OCI-LY7 (cell line): ENCODE results near the gene THRB. TPM values are rescaled to one million over a fixed set of nuclear protein-coding genes. Genes with fewer than 3 reads are reported as not detected.

Experiments
- BruUV-seq: library from RNA; stranded (reverse); fragments of 400-500 nt; replicated peaks from 2 replicates; lab custom pipeline; 2021; lab: Mats Ljungman, UMichigan
- CTCF ChIA-PET: fragments of 300-600 bp; sonication (Branson Sonifier 250); formaldehyde crosslinking; loops from one replicate; lab custom pipeline; 2022; ENCODE audit warnings: antibody characterized with exemption; ENCODE audit not compliant: unreplicated experiment; lab: Charles Lee
- POLR2A ChIA-PET: fragments of 300-600 bp; sonication (Branson Sonifier 250); formaldehyde crosslinking; loops from one replicate; lab custom pipeline; 2022; ENCODE audit warnings: antibody characterized with exemption; lab: Charles Lee
- DNase-seq: peaks from one replicate; pipeline ENCODE4 v3.0.0-alpha.2; 2015; ENCODE audit warnings: low spot score
- H2AFZ ChIP-seq: fragments of 200-600 bp; sonication (generic), shearing (Covaris generic); 2 replicates; pipeline ENCODE4 v1.6.1; 2014; ENCODE audit warnings: mild to moderate bottlenecking, antibody characterized with exemption, low read length, moderate library complexity
- H3K27ac ChIP-seq: fragments of 200-600 bp; sonication (generic); 2 replicates; pipeline ENCODE4 v1.5.1; 2014; ENCODE audit warnings: mixed run types, low read depth, mild to moderate bottlenecking, moderate library complexity, low read length, inconsistent platforms; ENCODE audit not compliant: poor library complexity, severe bottlenecking
- H3K36me3 ChIP-seq: fragments of 200-600 bp; sonication (generic); 2 replicates; pipeline ENCODE4 v1.6.1; 2014; ENCODE audit warnings: mild to moderate bottlenecking, antibody characterized with exemption, low read length, moderate library complexity, mixed read lengths; ENCODE audit not compliant: insufficient read depth
- H3K4me1 ChIP-seq: fragments of 200-600 bp; sonication (generic); 2 replicates; pipeline ENCODE4 v1.5.1; 2014; ENCODE audit warnings: mild to moderate bottlenecking, low read length; ENCODE audit not compliant: insufficient read depth, poor library complexity, severe bottlenecking
- H3K4me2 ChIP-seq: fragments of 200-600 bp; sonication (generic); 2 replicates; pipeline ENCODE4 v1.6.1; 2014; ENCODE audit warnings: mild to moderate bottlenecking, low read length
- H3K4me3 ChIP-seq: fragments of 200-600 bp; sonication (generic); 2 replicates; pipeline ENCODE4 v1.5.1; 2014; ENCODE audit warnings: mild to moderate bottlenecking, low read depth, low read length; ENCODE audit not compliant: poor library complexity, severe bottlenecking
- H3K79me2 ChIP-seq: fragments of 200-600 bp; sonication (generic); 2 replicates; pipeline ENCODE4 v1.6.1; 2016; ENCODE audit warnings: low read depth, mild to moderate bottlenecking, low read length, moderate library complexity, mixed read lengths; ENCODE audit not compliant: insufficient read depth
- H3K9me2 ChIP-seq: fragments of 200-600 bp; sonication (generic); 2 replicates; pipeline ENCODE4 v1.6.1; 2016; ENCODE audit warnings: mild to moderate bottlenecking, low read length, mixed read lengths; ENCODE audit not compliant: insufficient read depth
- H3K9me3 ChIP-seq: fragments of 200-600 bp; sonication (generic); 2 replicates; pipeline ENCODE4 v1.6.1; 2014; ENCODE audit warnings: mild to moderate bottlenecking, mixed run types, low read length, mixed read lengths
- H4K20me1 ChIP-seq: fragments of 200-600 bp; sonication (generic); 2 replicates; pipeline ENCODE4 v1.6.1; 2014; ENCODE audit warnings: mild to moderate bottlenecking, antibody characterized with exemption, low read length, moderate library complexity, mixed read lengths; ENCODE audit not compliant: insufficient read depth
- EZH2phosphoT487 ChIP-seq: fragments of 200-600 bp; sonication (generic); IDR thresholded peaks from 2 replicates; pipeline ENCODE4 v1.6.1; 2018; ENCODE audit warnings: low read depth, borderline replicate concordance, mild to moderate bottlenecking, mixed run types, antibody characterized with exemption, low read length, moderate library complexity, mixed read lengths
- intact Hi-C: fragments of 100-400 bp; cut with micrococcal nuclease; formaldehyde crosslinking; loops from one replicate; pipeline ENCODE4 v1.10.0; 2022; ENCODE audit not compliant: unreplicated experiment
- total RNA-seq, 2 experiments: library from RNA; depleted of rRNA in 1 of 2; stranded (reverse); fragments of >200 nt in 1 of 2; shearing (Covaris generic) in 1 of 2; gene quantifications; 2 replicates each; pipeline ENCODE4 v1.2.3, GENCODE V29; 2014 to 2022
- TF ChIP-seq, protein P1 (sequence below): fragments of 200-600 bp; sonication (generic); conservative IDR thresholded peaks from 2 replicates; pipeline ENCODE4 v1.5.1; 2014; ENCODE audit warnings: mild to moderate bottlenecking, antibody characterized with exemption, low read length, moderate library complexity, mixed read lengths

Gene THRB
- total RNA-seq, 2 experiments from 2014 or later = not detected

- TF ChIP-seq EZH2phosphoT487 = no peak
- TF ChIP-seq, protein P1, sequence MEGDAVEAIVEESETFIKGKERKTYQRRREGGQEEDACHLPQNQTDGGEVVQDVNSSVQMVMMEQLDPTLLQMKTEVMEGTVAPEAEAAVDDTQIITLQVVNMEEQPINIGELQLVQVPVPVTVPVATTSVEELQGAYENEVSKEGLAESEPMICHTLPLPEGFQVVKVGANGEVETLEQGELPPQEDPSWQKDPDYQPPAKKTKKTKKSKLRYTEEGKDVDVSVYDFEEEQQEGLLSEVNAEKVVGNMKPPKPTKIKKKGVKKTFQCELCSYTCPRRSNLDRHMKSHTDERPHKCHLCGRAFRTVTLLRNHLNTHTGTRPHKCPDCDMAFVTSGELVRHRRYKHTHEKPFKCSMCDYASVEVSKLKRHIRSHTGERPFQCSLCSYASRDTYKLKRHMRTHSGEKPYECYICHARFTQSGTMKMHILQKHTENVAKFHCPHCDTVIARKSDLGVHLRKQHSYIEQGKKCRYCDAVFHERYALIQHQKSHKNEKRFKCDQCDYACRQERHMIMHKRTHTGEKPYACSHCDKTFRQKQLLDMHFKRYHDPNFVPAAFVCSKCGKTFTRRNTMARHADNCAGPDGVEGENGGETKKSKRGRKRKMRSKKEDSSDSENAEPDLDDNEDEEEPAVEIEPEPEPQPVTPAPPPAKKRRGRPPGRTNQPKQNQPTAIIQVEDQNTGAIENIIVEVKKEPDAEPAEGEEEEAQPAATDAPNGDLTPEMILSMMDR = no peak
- intact Hi-C loops = no loop called here
- no TSS peak for BruUV-seq
- Histone ChIP-seq H3K9me2 (no peaks in the 10 kb centered on the region), H3K4me1 (no peaks in the 10 kb centered on the region), H3K79me2 (no peaks in the 10 kb centered on the region), H4K20me1 (no peaks in the 10 kb centered on the region), H3K4me2 (no peak overlapping the region), H2AFZ (no peak overlapping the region), H3K9me3 (no peaks in the 10 kb centered on the region), H3K27ac (no peak overlapping the region), H3K36me3 (no peaks in the 10 kb centered on the region), H3K4me3 (no peak overlapping the region)
- no peak for DNase-seq
- ChIA-PET POLR2A (no interaction called here), CTCF (no interaction called here)
Measured at GRCh38 chr3:24539699-24540098, 45.0 kb upstream of the THRB start.

DNA sequence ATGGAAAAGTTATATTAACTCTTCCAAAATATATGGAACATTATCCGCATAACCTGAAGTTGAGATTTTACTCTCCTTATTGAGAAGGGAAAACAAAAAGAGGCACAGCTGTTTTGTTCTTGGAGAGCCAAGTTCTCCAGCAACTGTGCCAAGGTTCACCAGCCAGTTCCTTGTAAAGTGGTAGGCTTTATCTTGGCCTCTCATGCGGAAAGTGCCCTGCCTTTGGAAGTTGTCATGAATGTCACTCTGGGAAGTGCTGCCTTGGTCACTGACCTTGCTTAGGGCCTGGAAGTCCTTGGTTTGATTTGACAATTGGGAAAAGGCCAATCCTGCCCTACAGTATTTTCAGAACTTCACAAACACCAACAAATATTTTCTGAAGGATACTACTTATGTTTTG lies 44.2 kb upstream of the THRB start:
- H3K36me3 ChIP-seq = no peaks in the 10 kb centered on the region
- no peak for DNase-seq
- intact Hi-C loops = no loop called here
- POLR2A ChIA-PET = no interaction called here
- no peaks in the 10 kb centered on the region for H3K79me2 ChIP-seq
- TF ChIP-seq EZH2phosphoT487 = no peak
- TF ChIP-seq, protein P1 = no peak
- no peaks in the 10 kb centered on the region for H3K9me2 ChIP-seq
- no peak overlapping the region for H3K4me3 ChIP-seq
- no peak overlapping the region for H3K27ac ChIP-seq
- H3K4me2 ChIP-seq = no peak overlapping the region
- no peaks in the 10 kb centered on the region for H3K4me1 ChIP-seq
- BruUV-seq = no TSS peak
- H2AFZ ChIP-seq = no peak overlapping the region
- H4K20me1 ChIP-seq = no peaks in the 10 kb centered on the region
- H3K9me3 ChIP-seq = no peaks in the 10 kb centered on the region
- CTCF ChIA-PET = no interaction called here

GRCh38 chr3:24533561-24534193 lies 39.0 kb upstream of the THRB start:
- H3K4me3 ChIP-seq = no peak overlapping the region
- no peaks in the 10 kb centered on the region for H3K79me2 ChIP-seq
- H3K9me2 ChIP-seq = no peaks in the 10 kb centered on the region
- ChIA-PET CTCF (no interaction called here), POLR2A (no interaction called here)
- H3K36me3 ChIP-seq = no peaks in the 10 kb centered on the region
- BruUV-seq = no TSS peak
- H3K4me2 ChIP-seq = no peak overlapping the region
- TF ChIP-seq, protein P1 = no peak
- TF ChIP-seq EZH2phosphoT487 = no peak
- intact Hi-C loops = no loop called here
- no peak for DNase-seq
- no peaks in the 10 kb centered on the region for H4K20me1 ChIP-seq
- H3K9me3 ChIP-seq = no peaks in the 10 kb centered on the region
- no peak overlapping the region for H3K27ac ChIP-seq
- no peak overlapping the region for H2AFZ ChIP-seq
- no peaks in the 10 kb centered on the region for H3K4me1 ChIP-seq
